ENCODE data around the gene RAD51B.

GRCh38 chr14:67938071-67938470 lies 118.5 kb downstream of the RAD51B start:
- TF ChIP-seq POLR2A (IDR thresholded peaks at IDR 0.05; ENCODE audit: low read depth, low read length) (no peak), POLR2AphosphoS5 (IDR thresholded peaks at IDR 0.05; ENCODE audit: low read depth, low read length) (no peak)

All from GM12892 (cell line).